Measurements from ENCODE around the gene EFNA5. TPM values are rescaled to one million over a fixed set of nuclear protein-coding genes. Genes with fewer than 3 reads are reported as not detected.

EFNA5 gene
- total and polyA plus RNA-seq, 7 donors = 0.32 to 5.4 (median 2.1) TPM

DNA sequence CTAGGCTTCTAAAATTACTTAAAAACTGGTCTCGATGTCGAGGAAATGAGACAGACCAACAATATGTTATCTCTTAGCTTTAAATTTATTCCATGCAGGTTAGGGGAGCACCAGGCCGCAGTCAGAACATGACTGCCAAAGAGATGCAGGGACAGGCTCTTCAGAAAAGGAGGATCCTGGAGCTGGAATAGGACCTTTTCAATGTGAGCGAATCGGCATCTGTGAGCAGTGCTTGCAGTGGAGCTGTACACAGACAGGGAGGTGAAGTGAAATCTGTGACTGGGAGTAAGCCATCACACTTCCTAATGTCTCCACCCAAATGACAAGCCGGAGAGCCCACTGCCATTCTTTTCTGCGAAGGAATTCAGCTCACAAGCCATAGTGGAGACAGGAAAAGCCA, 78.2 kb downstream of the EFNA5 start:
- Histone ChIP-seq H3K4me3 (no peak overlapping the region), H3K27ac (no peak overlapping the region), H3K9me3 (no peaks in the 10 kb centered on the region), H3K27me3 (ENCODE audit: insufficient read depth in 3 of 3, low read length in 2 of 3) (no peaks in the 10 kb centered on the region), H3K36me3 (ENCODE audit: insufficient read depth in 1 of 2, low read depth in 1 of 2) (no peaks in the 10 kb centered on the region), H3K4me1 (no peaks in the 10 kb centered on the region)
- TF ChIP-seq, protein P1, sequence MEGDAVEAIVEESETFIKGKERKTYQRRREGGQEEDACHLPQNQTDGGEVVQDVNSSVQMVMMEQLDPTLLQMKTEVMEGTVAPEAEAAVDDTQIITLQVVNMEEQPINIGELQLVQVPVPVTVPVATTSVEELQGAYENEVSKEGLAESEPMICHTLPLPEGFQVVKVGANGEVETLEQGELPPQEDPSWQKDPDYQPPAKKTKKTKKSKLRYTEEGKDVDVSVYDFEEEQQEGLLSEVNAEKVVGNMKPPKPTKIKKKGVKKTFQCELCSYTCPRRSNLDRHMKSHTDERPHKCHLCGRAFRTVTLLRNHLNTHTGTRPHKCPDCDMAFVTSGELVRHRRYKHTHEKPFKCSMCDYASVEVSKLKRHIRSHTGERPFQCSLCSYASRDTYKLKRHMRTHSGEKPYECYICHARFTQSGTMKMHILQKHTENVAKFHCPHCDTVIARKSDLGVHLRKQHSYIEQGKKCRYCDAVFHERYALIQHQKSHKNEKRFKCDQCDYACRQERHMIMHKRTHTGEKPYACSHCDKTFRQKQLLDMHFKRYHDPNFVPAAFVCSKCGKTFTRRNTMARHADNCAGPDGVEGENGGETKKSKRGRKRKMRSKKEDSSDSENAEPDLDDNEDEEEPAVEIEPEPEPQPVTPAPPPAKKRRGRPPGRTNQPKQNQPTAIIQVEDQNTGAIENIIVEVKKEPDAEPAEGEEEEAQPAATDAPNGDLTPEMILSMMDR (IDR thresholded peaks at IDR 0.05) = no peak
- ATAC-seq (no peak), DNase-seq (no peak)
- WGBS, 3 donors = 84 to 93% (median 92%) methylated on average over 7 of the region's 7 CpGs
- intact Hi-C loops (cut with DNase I) = no loop called here

DNA sequence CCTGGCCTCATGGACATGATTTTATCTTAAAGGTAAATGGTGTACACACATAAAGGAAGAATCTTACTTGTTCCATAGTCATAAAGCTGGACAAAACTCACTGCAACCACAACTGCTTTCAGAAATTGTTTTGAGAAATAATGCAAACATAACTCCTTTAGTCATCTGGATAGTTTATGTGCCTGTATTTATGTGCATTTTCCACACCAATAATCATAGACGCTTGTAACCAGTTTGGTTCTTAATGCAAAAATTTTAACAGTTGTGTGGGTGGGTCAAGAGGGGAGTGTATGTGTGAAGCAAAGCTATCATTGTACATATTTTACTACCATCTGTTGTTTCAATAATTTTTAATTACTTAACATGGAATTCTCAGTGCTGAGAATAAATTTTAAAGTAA, 80.1 kb downstream of the EFNA5 start:
- 53 to 80% (median 61%) methylated on average over 1 of the region's 1 CpG for WGBS, 3 donors
- no peak overlapping the region for H3K4me3 ChIP-seq

DNA sequence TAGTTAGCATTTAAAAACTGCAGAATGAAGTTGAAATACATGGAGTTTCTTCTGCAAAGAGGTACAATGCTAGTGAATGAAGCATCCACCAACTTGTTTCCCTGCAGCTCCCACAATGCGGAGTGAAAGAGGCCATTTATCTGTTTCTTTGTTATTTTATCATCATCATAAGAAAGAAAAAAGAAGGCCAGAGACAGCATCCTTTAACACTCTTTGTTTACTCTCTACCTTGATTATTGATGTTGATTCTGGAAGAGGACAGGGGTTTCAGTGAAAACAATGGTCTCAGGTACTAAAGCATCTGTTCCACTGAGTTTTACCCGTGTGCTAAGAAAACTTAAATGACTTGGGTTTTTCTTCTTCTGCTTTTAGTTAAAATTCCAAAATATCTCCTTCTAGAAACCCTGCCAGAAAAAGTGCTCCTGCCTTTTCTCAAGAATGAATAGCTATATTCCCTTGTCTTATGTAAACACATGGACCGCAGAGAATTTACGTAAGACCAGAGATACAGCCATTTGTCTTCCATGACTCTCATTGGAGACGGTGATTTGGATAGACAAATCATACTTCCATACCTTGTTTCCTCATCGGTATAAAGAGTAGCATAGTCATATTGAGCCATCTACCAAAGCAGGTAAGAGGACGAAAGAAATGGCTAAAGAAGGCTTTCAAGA, 81.1 kb downstream of the EFNA5 start:
- ATAC-seq = no peak
- DNase-seq = no peak
- Histone ChIP-seq H3K27me3 (ENCODE audit: insufficient read depth in 3 of 3, low read length in 2 of 3) (no peaks in the 10 kb centered on the region), H3K4me1 (no peaks in the 10 kb centered on the region), H3K27ac (no peak overlapping the region), H3K9me3 (no peaks in the 10 kb centered on the region), H3K36me3 (ENCODE audit: insufficient read depth in 1 of 2, low read depth in 1 of 2) (no peaks in the 10 kb centered on the region), H3K4me3 (no peak overlapping the region)
- TF ChIP-seq, protein P1 (IDR thresholded peaks at IDR 0.05) = no peak
- intact Hi-C loops (cut with DNase I) = no loop called here
- WGBS, 3 donors = 91% methylated on average over 7 of the region's 7 CpGs

More for the DNA sequence above, 80.1 kb downstream of the EFNA5 start:
- Histone ChIP-seq H3K4me1 (no peaks in the 10 kb centered on the region), H3K36me3 (ENCODE audit: insufficient read depth in 1 of 2, low read depth in 1 of 2) (no peaks in the 10 kb centered on the region), H3K9me3 (no peaks in the 10 kb centered on the region), H3K27ac (no peak overlapping the region), H3K27me3 (ENCODE audit: insufficient read depth in 3 of 3, low read length in 2 of 3) (no peaks in the 10 kb centered on the region)
- no peak for DNase-seq
- TF ChIP-seq, protein P1 (IDR thresholded peaks at IDR 0.05) = no peak
- no peak for ATAC-seq
- intact Hi-C loops (cut with DNase I) = no loop called here

DNA sequence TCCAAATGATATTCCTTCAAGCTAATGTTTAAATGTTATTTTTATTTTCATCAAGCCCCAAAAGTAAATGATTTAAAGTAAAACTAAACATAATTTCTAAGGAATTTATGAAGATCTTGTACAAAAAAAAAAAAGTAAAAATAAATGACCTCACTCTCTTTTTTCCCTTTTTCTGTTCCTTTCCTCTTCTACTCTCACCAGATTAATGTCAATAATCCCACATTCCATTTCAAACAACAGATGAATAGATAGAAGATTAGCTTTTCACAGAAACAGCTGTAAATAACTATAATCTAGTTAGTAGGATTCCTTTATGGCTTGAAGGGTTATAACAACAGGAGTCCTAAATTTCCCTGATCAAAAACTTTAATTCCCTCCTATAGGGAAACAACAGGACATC, 88.1 kb downstream of the EFNA5 start:
- no peaks in the 10 kb centered on the region for H3K4me1 ChIP-seq
- H3K9me3 ChIP-seq = no peaks in the 10 kb centered on the region
- TF ChIP-seq, protein P1 (IDR thresholded peaks at IDR 0.05) = no peak
- no peaks in the 10 kb centered on the region for H3K36me3 ChIP-seq (ENCODE audit: insufficient read depth in 1 of 2, low read depth in 1 of 2)
- H3K4me3 ChIP-seq = no peak overlapping the region
- no peaks in the 10 kb centered on the region for H3K27me3 ChIP-seq (ENCODE audit: insufficient read depth in 3 of 3, low read length in 2 of 3)
- intact Hi-C loops (cut with DNase I) = no loop called here
- ATAC-seq (no peak), DNase-seq (no peak)
- no peak overlapping the region for H3K27ac ChIP-seq

Data from psoas muscle (tissue), 8 donors.